ENCODE data around the gene MAP4K1.
"Not testable (repeated sequence)": the region's sequence is repeated elsewhere in the genome, so short reads cannot be mapped to it uniquely, and the experiment has no call there.

Gene MAP4K1

GRCh38 chr19:38619361-38620174 is 1.8 kb upstream of the MAP4K1 start:
- no peak for DNase-seq

DNA sequence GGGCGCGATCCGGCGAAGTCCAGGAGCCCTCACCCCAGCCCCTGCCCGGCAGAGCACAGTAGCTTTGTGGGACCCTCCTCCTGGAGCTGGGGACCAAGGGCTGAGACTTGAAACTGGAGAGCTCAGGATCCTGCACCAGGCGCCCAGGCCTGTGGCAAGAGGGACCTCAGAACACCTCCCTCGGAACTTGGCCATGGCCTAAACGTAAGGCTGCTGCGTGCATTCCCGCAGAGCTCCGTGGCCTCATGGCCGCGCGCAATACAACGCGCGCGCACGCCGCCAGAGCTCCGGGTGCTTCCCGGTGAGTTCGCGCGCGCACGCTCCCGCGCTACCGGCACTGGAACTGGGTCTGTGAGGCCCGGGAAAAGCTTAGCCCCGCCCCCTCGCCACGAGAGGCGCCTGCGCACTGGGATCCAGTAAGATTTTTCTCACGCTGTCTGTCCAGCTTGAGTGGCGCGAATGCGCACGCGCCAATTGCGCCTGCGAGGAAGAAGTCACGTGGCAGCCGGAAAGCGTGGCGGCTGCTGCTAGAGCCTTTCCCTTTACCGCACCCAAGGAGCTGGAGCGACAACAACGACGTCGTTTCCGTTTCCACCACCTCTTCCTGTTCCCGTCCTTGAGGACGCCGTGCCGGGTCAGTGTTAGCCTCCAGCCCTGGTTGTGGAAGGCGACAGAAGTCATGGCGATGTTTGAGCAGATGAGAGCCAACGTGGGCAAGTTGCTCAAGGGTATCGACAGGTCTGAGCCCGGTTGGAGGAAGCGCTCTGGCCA is 1.0 kb upstream of the MAP4K1 start, which contains the start of gene EIF3K:
Gene EIF3K (plus strand): TSS at position 599 of the 771 bp plus-strand sequence. CDS start 81 bp downstream, at position 680.
- peak; percentile 97 to 100 for DNase-seq

GRCh38 chr19:38617283-38617763 is 430 bp downstream of the MAP4K1 start:
- DNase-seq: no peak

GRCh38 chr19:38616265-38616664 is 1.5 kb downstream of the MAP4K1 start:
- DNase-seq: no peak

- no peak for DNase-seq
Measured at GRCh38 chr19:38615007-38615581, 2.7 kb downstream of the MAP4K1 start.

- DNase-seq: no peak
Measured at GRCh38 chr19:38614289-38614688, 3.5 kb downstream of the MAP4K1 start.

DNA sequence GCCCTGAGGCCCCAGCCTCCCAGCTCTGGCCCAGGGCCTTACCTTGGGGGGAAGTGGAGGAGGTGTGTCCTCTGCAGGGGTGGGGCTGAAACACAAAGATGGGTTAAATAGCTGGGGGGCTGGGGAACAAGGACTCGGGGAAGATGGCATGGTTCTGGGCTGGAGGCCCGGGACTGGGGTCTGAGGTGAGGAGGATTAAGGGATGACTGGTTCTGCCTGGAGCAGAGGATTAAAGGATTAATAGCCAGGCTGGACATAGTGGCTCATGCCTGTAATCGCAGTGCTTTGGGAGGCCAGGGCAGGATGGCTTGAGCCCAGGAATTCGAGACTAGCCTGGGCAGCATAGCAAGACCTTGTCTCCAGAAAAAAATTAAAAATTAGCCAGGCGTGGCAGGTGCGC is 11.6 kb downstream of the MAP4K1 start:
- DNase-seq: no peak

DNA sequence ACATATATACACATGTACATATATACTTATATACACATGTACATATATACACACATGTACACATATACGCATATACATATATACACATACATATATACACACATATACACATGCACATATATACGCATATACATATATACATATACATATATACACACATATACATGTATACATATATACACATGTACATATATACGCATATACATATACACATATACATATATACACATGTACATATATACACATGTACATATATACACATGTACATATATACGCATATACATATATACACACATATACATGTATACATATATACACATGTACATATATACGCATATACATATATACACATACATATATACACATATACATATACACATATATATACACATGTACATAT is 14.9 kb downstream of the MAP4K1 start:
- DNase-seq: not testable (repeated sequence)

DNA sequence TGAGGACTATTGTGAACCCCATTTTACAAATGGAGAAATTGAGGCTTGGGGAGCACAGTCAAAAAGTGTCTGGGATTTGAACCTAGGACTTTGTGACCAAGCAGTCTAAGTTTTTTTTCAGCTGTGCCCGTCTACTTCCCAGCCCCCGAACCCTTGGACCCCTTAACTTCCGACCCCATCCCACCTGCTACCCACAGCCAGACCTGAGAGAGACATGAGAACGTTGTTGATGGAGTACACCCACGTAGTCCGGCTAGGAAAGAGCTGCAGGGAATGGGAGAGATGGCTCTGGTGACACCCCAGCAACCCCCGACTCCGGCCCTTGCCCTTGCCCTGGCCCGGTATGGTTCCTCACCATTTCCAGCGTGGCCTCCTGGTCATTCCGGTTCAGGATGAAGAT is 18.0 kb downstream of the MAP4K1 start:
- no peak for DNase-seq

DNA sequence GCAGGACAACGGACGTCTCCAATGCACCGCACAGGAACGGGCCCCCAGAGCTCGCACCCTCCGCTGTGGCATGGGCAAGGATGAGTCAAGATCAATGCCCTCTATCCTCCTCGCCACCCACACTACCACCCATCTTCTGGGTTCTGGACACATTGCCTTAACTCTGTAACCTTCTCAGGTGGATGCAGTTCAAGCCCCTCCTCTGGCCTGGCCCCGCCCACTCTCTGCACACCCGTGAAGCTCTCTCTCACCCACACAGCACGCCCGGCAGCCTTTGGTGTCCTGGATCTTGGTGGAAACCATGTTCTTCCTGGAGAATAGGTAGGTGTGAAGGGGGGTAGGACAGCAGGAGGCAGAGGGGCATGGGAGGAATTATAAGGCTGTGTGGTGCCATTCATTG is 20.7 kb downstream of the MAP4K1 start:
- DNase-seq: no peak

DNA sequence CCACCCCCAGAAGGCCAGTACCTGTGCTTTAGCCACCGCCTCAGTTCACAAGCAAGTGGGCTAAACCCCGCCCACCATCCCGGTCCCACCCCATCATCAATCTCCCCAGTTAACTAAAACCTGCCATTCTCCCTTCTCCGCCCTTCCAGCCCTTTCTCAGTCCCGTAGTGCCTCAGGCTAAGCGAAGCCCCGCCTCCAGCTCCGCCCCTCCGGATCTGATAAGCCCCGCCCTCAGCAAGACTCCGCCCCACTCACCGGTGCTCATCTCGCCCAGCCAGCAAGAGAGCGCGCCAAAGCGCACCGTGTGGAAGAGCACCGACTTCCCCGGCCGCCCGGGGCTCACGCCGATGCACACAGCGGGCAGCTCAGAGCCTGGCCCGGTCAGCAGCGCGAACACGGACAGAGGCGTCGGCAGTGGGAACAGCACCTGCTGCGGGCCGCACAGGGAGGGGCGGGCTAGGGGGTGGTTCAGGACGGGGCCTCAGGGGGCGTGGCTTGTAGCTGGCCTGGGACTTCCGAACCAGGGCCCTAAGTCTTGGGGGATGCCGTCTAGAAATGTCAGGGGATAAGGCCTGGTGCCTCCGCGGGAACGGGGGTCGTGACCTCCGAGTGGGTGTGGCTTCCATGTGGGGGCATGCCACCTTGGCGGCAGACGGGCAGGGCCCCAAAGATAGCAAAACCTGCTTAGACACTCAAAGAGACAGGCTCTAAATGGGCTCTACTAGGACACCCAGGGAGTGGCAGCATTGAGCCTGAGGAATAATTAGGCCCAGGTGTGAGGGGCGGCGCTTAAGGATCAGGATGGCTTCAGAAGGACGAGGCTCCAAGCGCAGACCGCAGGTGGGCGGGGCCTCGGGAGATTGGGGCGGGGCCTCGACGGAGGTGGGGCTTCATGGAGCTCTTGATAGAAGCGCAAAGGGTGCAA is 21.4 kb downstream of the MAP4K1 start:
- DNase-seq: peak in 1 of 2 experiments; percentile 16

GRCh38 chr19:38592940-38593339 is 24.8 kb downstream of the MAP4K1 start:
- DNase-seq: no peak

DNA sequence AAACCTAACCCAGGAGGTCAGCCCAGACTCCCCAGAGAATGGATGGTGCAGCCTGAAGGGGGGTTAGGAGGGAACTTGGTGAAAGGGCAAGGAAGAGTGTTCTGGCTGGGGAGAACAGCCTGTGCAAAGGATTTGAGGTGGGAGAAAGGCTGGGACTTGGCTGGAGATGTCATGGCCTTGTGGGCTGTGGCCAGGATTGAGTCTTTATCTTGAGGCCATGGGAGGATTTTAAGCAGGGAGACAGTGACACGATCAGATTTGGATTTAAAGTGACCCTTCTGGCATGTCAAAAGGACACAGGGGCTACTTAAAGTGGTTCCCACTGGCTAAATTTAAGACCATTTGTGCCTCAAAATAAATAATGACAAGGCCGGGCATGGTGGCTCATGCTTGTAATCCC is 29.7 kb downstream of the MAP4K1 start:
- no peak for DNase-seq

DNA sequence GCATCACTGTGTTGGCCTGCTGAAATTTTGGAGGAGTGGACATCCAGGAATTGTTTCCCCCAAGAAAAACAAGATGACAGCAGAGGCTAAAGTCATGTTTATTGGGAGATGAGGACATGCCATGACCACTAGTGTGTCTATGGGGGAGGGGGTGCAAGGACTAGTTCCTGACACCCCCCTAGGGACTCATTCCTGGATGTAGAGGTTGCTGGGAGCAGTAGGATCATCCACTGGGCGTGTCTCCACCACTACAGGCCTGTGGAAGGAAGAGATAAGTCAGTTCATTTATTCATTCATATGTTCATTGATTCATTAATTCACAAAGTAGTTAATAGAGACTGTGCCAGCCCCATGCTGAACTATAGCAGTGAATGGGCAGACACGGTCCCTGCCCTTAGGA is 30.2 kb downstream of the MAP4K1 start:
- no peak for DNase-seq

DNA sequence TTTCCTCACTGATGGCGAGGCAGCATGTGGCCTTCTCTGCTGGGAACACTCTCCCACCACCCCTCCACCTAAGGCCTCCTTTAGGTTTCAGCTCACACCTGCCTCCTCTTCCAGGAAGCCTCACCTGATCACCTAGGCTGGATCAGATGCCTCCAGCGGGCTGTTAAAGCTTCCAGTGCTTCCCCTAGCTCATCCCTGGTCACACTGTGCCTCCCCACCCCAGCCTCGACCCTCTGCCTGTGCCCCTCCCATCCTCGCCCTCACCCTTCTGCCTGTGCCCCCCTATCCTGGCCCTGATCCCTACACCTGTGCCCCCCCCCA is 33.8 kb downstream of the MAP4K1 start:
- DNase-seq: no peak

GRCh38 chr19:38583219-38583984 is 34.4 kb downstream of the MAP4K1 start:
- DNase-seq: no peak

GRCh38 chr19:38580080-38580479 is 37.7 kb downstream of the MAP4K1 start:
- DNase-seq: no peak

DNA sequence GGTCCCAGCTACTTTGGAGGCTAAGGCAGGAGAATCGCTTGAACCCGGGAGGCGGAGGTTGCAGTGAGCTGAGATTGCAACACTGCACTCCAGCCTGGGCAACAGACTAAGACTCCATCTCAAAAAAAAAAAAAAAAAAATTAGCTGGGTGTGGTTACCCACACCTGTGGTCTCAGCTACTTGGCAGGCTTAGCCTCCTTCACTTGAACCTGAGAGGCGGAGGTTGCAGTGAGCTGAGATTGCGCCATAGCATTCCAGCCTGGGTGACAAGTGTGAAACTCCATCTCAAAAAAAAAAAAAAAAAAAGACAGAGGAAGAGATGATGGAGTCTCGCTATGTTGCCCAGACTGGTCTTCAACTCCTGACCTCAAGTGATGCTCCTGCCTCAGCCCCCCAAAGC is 38.4 kb downstream of the MAP4K1 start:
- not testable (repeated sequence) for DNase-seq

DNA sequence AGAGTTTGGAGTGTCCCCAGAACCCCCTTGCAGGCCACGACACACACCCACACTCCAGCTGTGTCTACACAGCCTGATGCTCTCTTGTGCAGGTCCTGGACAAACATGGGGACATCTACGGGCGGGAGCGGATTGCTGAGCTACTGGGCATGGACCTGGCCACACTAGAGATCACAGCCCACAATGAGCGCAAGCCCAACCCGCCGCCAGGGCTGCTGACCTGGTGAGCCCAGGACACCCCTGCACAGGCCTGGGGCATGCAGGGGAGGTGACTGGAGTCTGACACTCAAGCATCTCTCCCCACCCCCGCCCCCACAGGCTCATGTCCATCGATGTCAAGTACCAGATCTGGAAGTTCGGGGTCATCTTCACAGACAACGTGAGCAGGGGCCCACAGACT is 39.9 kb downstream of the MAP4K1 start:
- DNase-seq: no peak

GRCh38 chr19:38571682-38572081 is 46.1 kb downstream of the MAP4K1 start:
- DNase-seq: no peak

DNA sequence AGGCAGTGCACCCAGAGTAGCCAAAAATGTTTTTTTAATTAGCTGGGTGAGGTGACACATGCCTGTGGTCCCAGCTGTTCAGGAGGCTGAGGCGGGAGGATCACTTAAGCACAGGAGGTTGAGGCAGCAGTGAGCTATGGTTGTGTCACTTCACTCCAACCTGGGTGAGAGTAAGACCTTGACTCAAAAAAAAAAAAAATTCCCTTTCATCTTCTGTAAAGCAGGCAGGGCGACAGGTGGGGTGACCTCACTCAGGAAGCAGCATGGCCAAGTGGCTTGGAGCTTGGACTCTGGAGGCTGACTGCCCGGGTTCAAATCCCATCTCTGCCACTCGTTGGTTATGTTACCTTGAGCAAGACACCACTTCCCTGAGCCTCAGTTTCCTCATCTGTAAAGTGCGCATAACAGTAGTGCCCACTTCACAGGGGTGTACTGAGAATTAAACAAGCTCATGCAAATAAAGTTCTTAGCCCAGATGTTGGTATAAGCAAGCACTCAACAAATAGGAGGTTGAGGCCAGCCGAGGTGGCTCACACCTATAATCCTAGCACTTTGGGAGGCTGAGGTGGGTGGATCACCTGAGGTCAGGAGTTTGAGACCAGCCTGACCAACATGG is 48.3 kb downstream of the MAP4K1 start:
- DNase-seq: no peak
